Epidermal melanocyte (primary cell): ENCODE data around the gene KCNK5.

ENCODE experiments used
- DNase-seq: peaks from one replicate; pipeline ENCODE4 v3.0.0; 2011; ENCODE audit warnings: low spot score; ENCODE audit not compliant: insufficient read length

KCNK5 gene

GRCh38 chr6:39240155-39240757, 11.0 kb upstream of the KCNK5 start:
- DNase-seq: no peak

GRCh38 chr6:39239527-39240154, 10.4 kb upstream of the KCNK5 start:
- no peak for DNase-seq

GRCh38 chr6:39236742-39237141, 7.5 kb upstream of the KCNK5 start:
- no peak for DNase-seq

- DNase-seq: no peak
Measured at GRCh38 chr6:39233333-39233732, 4.1 kb upstream of the KCNK5 start.

DNA sequence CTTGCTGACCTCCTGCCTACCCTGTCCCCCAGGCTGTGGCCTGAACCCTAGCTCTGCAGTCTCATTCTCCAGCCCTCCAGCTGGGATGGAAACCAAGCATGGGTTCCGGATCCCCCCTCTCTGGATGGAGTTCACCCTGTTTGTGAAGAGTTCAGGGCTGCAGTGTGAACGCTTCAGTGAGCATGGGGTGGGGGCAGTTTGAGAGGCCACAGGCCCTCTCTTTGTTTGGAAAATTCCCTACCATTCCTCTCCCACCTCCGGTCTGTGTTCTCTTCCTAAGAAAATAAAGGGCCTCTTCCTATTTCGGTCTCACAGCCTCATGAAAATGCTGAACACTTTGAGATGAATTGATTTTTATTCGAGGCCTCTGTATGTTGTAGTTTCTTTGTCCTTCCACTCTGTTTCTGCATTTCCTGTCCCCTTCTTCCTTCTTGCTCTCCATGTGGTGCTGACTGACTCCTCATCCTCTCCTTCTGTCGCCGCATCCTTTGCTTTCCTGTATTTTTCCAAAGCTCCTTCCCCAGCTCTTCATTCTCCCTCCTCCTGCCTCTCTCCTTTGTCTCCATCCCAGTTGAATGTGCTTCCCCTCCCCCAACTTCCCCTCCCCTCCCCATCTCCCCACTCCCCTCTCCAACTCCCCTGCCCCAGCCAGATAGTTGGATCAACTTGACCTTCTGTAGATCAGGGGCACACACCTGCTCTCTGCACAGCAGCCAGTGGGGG, 2.4 kb upstream of the KCNK5 start:
- no peak for DNase-seq

GRCh38 chr6:39230654-39231035, 1.4 kb upstream of the KCNK5 start:
- no peak for DNase-seq

DNA sequence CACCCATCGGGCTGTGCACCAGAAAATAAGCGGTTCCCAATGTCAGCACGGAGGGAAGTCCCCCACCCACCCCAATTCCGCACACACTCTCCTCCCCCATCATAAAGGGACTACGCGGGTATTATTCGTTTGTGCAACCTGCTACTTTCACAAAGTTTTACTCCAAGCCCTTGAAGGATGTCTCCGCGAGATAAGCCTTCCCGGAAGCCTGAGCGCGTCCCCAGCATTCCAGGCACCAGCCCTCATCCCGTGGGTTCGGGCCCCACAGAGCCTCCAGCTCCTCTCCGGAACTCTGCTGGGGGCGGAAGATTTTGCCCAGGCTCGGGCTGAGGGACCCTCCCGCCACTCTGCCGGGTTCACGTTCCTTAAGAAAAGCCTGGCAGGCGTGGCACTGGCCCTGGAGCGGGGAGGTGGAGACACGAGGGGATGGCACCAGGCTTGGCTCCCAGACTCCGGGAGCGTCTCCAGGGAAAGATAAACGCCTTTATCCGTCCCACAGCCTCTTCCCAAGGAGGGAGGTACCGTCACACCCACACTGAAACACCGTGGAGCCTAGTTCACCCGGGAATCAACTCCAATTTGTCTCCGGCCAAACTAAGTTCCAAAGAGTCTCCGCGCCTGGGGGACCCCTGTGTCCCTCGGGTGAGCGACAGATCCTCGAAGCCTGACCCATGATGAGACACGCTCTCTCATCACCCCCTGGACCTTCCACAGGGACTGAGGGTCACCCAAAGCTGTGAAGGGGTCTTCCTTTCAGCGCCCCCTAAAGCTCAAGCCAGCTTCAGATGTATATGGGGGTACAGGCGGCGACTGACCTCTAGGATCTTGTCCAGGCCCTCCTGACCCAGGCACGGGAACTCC, 934 bp downstream of the KCNK5 start:
- no peak for DNase-seq

DNA sequence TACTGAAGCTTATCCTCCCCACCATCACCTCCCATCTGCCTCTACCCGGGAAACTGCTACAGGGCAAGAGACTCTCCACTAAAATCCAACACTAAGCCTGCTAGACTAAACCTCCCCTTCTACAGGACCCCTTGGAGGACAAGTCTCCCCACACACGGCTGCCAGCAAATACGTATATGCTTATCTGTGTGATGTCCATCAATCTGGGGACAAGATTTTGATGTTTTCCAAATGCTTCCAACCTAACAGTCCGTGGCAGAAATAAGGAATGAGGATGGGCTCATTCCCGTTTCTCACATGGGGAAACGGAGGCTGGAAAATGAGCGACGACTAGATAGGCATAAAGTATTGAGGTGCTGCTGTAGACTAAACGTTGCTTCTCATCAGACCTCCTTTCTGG, 1.8 kb downstream of the KCNK5 start:
- no peak for DNase-seq

DNA sequence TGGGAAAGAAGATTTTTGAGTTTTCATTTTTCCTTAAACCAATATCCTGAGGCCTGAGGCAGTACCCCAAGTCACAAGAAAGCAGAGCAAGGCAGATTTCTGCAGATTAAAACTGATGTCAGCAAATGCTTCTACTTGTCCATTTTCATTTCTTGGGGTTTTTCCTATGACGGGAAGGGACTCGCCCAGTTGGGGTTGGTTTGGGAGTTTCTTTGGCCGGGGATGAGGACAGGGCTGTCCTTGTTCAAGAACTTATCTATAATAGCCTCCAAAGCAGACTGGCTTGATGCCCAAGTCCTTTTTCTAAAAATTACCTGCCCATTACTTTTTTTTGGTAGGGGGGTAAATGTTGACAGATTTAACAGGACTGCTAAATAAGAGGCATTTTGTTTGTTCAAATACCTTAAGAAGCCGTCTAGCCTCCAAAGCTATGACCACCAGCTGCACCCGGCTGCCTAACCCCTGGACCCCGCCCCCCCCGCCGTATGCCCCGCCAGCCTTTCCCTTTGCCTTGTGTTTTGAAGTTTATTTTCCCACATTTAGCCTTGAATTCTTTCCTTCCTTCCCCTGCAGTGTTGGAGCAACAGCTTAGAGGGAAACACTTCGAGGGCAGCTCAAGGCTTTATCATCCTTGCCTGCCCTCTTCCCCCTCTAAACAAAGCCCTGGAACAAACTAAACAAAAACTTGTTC, 2.5 kb downstream of the KCNK5 start:
- no peak for DNase-seq

DNA sequence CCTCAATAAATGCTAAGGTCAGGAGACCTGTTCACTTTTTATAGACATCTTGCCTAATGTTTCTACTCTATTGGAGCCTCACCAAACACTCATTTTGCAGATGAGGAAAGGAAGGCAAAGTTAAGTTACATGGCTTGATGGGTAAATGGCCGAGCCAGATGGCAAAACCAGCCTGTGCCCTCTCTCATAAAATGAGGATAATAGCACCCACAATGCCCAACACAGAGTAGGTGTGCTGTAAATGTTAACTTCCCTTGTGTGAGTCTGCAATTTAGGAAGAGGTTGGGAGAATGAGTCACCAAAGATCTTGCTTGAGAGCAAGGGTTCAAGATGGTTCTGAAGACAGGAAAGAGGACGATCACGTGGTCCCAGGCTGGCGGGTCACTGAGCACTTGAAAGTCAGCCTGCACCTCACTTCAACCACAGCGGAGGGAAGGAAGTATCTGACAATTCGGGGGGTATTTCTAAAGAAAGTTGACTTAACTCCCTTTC, 3.3 kb downstream of the KCNK5 start:
- DNase-seq: no peak

GRCh38 chr6:39225543-39225942, 3.7 kb downstream of the KCNK5 start:
- DNase-seq: no peak

- DNase-seq: no peak
Measured at GRCh38 chr6:39224523-39225182, 4.6 kb downstream of the KCNK5 start.

GRCh38 chr6:39224011-39224410, 5.3 kb downstream of the KCNK5 start:
- no peak for DNase-seq

DNA sequence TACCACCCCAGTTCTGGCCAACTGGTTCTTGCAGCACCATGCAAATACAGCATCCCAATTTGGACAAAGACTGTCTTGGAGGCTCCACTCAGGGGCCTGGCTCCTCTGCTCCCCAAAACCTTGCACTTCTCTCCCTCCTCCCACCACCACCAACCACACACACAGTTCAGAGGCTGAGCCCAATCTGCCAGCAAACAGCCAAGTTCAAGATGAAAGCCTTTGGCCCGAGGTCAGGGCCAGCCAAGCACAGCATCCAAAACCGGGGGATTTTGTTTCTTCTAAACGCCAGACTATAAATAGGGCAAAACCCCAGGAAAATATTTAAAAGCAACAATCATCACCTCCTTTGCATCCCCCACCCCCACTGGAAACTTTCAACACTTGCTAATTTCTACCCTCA, 5.7 kb downstream of the KCNK5 start:
- DNase-seq: no peak

GRCh38 chr6:39223061-39223460, 6.2 kb downstream of the KCNK5 start:
- no peak for DNase-seq

DNA sequence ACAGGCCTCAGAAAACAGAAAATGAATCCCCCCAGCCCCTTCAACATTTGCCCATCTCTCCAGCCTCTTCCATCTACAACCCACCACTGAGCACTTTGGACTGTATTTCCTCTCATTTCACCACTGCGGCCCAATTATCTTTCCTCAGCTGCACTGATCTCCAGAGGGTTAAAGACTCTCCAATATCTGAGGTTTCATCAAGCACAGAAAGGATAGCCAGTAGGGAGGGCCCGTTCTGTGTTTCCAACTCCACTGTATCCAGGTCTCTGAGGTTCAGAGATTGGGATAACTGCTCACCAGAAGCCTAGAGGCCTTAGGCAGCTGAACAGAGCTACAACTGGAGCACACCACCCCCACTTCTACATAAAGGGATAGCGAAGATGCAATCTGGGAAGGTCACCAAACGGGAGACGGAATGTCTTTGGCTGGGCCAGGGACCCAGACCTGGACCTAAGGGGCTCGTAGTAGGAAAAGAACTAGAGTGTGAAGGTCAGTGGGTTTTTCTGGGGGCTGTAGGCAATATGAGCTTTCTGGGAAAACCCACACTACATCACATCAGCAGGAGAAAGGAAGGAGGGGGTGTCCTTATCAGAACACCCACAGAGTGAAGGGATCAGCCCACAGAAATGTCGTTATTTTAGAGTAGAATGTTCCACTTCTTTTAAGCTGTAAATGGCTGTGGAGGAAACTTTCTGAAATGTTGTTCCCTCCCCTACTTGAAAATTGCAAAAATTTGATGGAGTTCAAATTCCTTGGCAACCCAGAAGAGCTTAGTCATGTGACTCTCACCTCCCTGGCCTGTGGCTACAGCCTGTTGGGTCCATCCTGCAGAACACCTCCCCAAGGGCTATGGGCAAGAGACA, 7.3 kb downstream of the KCNK5 start:
- DNase-seq: no peak

DNA sequence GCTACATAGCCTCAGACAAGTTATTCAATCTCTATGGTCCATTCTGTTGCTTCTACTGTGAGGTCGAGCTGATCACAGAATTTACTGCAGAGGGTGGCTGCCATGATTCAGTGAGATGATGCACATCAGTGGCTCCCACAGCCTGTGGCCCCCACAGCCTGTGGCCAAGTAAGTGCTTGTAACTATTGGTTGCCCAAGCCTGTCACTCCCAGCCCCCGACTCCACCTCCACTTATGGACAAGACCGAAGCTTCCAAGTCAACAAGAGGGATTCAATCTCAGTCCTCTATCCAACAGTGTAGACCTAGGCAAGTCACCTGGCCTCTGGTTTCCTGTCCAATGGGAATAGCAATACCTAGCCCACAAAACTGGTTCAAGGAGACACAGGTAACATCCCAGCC, 8.2 kb downstream of the KCNK5 start:
- DNase-seq: no peak

- no peak for DNase-seq
Measured at GRCh38 chr6:39218868-39219567, 10.3 kb downstream of the KCNK5 start.
